Loucy (cell line): ENCODE data around the gene GPR39.

Experiments used
- H2AFZ ChIP-seq: fragments of 200-600 bp; sonication (generic); 2 replicates; pipeline ENCODE4 v1.6.0; 2016; ENCODE audit warnings: antibody characterized with exemption, mild to moderate bottlenecking, low read length, moderate library complexity
- H3F3A ChIP-seq: fragments of 200-600 bp; 2 replicates; pipeline ENCODE4 v1.6.0; 2016; ENCODE audit warnings: antibody characterized with exemption, low read depth, mild to moderate bottlenecking
- H3K27me3 ChIP-seq: fragments of 200-600 bp; sonication (generic); 2 replicates; pipeline ENCODE4 v1.6.1; 2014; ENCODE audit warnings: low read length, mild to moderate bottlenecking; ENCODE audit not compliant: insufficient read depth, poor library complexity, severe bottlenecking
- H3K36me3 ChIP-seq: fragments of 200-600 bp; sonication (generic); 2 replicates; pipeline ENCODE4 v1.6.1; 2016; ENCODE audit warnings: low read length; ENCODE audit not compliant: insufficient read depth
- H3K4me1 ChIP-seq: fragments of 200-600 bp; sonication (generic); 2 replicates; pipeline ENCODE4 v1.5.1; 2014; ENCODE audit warnings: low read length, mild to moderate bottlenecking; ENCODE audit not compliant: insufficient read depth, poor library complexity, severe bottlenecking
- H3K4me2 ChIP-seq: fragments of 200-600 bp; sonication (generic); 2 replicates; pipeline ENCODE4 v1.6.0; 2014; ENCODE audit warnings: antibody characterized with exemption, low read length, low read depth, mild to moderate bottlenecking; ENCODE audit not compliant: poor library complexity, severe bottlenecking
- H3K4me3 ChIP-seq: fragments of 200-600 bp; sonication (generic); 2 replicates; pipeline ENCODE4 v1.5.1; 2014; ENCODE audit warnings: low read length, mild to moderate bottlenecking, mixed read lengths; ENCODE audit not compliant: poor library complexity, severe bottlenecking
- H3K79me2 ChIP-seq: fragments of 200-600 bp; sonication (generic); 2 replicates; pipeline ENCODE4 v1.6.1; 2014; ENCODE audit warnings: low read length; ENCODE audit not compliant: insufficient read depth
- H3K9ac ChIP-seq: fragments of 200-600 bp; sonication (generic); 2 replicates; pipeline ENCODE4 v1.6.0; 2014; ENCODE audit warnings: mild to moderate bottlenecking, low read depth, low read length, moderate library complexity; ENCODE audit not compliant: poor library complexity, severe bottlenecking
- H3K9me2 ChIP-seq: fragments of 200-600 bp; sonication (generic); replicated peaks from 2 replicates; pipeline ENCODE4 v1.6.1; 2016; ENCODE audit warnings: low read depth, low read length, mixed read lengths
- H3K9me3 ChIP-seq: fragments of 200-600 bp; sonication (generic); 2 replicates; pipeline ENCODE4 v1.6.1; 2014; ENCODE audit warnings: mild to moderate bottlenecking, antibody characterized with exemption, low read length, low read depth; ENCODE audit not compliant: insufficient read depth
- H4K20me1 ChIP-seq: fragments of 200-600 bp; sonication (generic); 2 replicates; pipeline ENCODE4 v1.6.0; 2014; ENCODE audit warnings: antibody characterized with exemption, low read length, mild to moderate bottlenecking; ENCODE audit not compliant: insufficient read depth, poor library complexity, severe bottlenecking
- CTCF ChIP-seq: fragments of 200-600 bp; sonication (generic); conservative IDR thresholded peaks from 2 replicates; pipeline ENCODE4 v1.5.1; 2014; ENCODE audit warnings: mild to moderate bottlenecking, antibody characterized with exemption, low read length
- EZH2phosphoT487 ChIP-seq: fragments of 200-600 bp; IDR thresholded peaks from 2 replicates; pipeline ENCODE4 v1.6.1; 2018; ENCODE audit warnings: antibody characterized with exemption, mild to moderate bottlenecking, moderate library complexity, borderline replicate concordance

Gene GPR39

GRCh38 chr2:132518302-132518701 is 101.7 kb downstream of the GPR39 start:
- no peaks in the 10 kb centered on the region for H3K9me3 ChIP-seq
- no peak overlapping the region for H3K4me2 ChIP-seq
- H4K20me1 ChIP-seq: no peaks in the 10 kb centered on the region
- no peak overlapping the region for H3K9ac ChIP-seq
- H3K79me2 ChIP-seq: no peaks in the 10 kb centered on the region
- no peaks in the 10 kb centered on the region for H3K9me2 ChIP-seq
- H2AFZ ChIP-seq: no peak overlapping the region
- H3K36me3 ChIP-seq: no peaks in the 10 kb centered on the region
- no peaks in the 10 kb centered on the region for H3F3A ChIP-seq
- no peak overlapping the region for H3K4me3 ChIP-seq
- TF ChIP-seq EZH2phosphoT487 (no peak), CTCF (no peak)
- H3K27me3 ChIP-seq: no peaks in the 10 kb centered on the region
- H3K4me1 ChIP-seq: no peaks in the 10 kb centered on the region

GRCh38 chr2:132519566-132519965 is 103.0 kb downstream of the GPR39 start:
- Histone ChIP-seq H3K4me2 (no peak overlapping the region), H4K20me1 (no peaks in the 10 kb centered on the region), H3K36me3 (no peaks in the 10 kb centered on the region), H3K9me3 (no peaks in the 10 kb centered on the region), H3K27me3 (no peaks in the 10 kb centered on the region), H3K4me3 (no peak overlapping the region), H3K79me2 (no peaks in the 10 kb centered on the region), H2AFZ (no peak overlapping the region), H3K9ac (no peak overlapping the region), H3F3A (no peaks in the 10 kb centered on the region), H3K9me2 (no peaks in the 10 kb centered on the region), H3K4me1 (no peaks in the 10 kb centered on the region)
- TF ChIP-seq CTCF: no peak
- no peak for TF ChIP-seq EZH2phosphoT487

GRCh38 chr2:132521341-132521740 is 104.7 kb downstream of the GPR39 start:
- TF ChIP-seq EZH2phosphoT487: no peak
- TF ChIP-seq CTCF: no peak
- H3K9me3 ChIP-seq: no peaks in the 10 kb centered on the region
- no peaks in the 10 kb centered on the region for H4K20me1 ChIP-seq
- no peaks in the 10 kb centered on the region for H3F3A ChIP-seq
- H3K4me3 ChIP-seq: no peak overlapping the region
- no peaks in the 10 kb centered on the region for H3K36me3 ChIP-seq
- H3K4me2 ChIP-seq: no peak overlapping the region
- H3K79me2 ChIP-seq: no peaks in the 10 kb centered on the region
- H3K27me3 ChIP-seq: no peaks in the 10 kb centered on the region
- H3K4me1 ChIP-seq: no peaks in the 10 kb centered on the region
- H3K9ac ChIP-seq: no peak overlapping the region
- H3K9me2 ChIP-seq: no peaks in the 10 kb centered on the region
- H2AFZ ChIP-seq: no peak overlapping the region
